Measurements from ENCODE around the gene GPR6. TPM values are rescaled to one million over a fixed set of nuclear protein-coding genes. Genes with fewer than 3 reads are reported as not detected.
A peak's percentile ranks its signal among the peaks of the same experiment; 100 is the strongest.

The GPR6 gene
- total RNA-seq (2012; rRNA removed) = not detected in 2 replicates

- H3K4me2 ChIP-seq (ENCODE audit: low read length) = peak within 1 kb of the TSS; percentile 28
- H3K27me3 ChIP-seq (ENCODE audit: control insufficient read depth, insufficient read depth, low read length) = peaks cover 52% of the 10 kb centered on the region
- no peaks in the 10 kb centered on the region for H3K4me1 ChIP-seq (ENCODE audit: control insufficient read depth, insufficient read depth, low read length)
- no peak within 1 kb of the TSS for H3K9ac ChIP-seq (ENCODE audit: low read depth, low read length)
- no peaks in the 10 kb centered on the region for H3K9me3 ChIP-seq (replicated peaks; ENCODE audit: low read length)
- H3K36me3 ChIP-seq (ENCODE audit: insufficient read depth, low read length) = no peaks in the 10 kb centered on the region
- H3K4me3 ChIP-seq (ENCODE audit: low read length) = no peak within 1 kb of the TSS
These were observed at the start of gene GPR6 for GRCh38 chr6:109978174-109979032. GPR6 (plus strand) TSS chr6:109978311; CDS start chr6:109979113, 802 bp downstream.

- Histone ChIP-seq H3K4me2 (ENCODE audit: low read length) (no peak overlapping the region), H3K9ac (ENCODE audit: low read depth, low read length) (no peak overlapping the region), H3K9me3 (replicated peaks; ENCODE audit: low read length) (no peaks in the 10 kb centered on the region), H3K4me3 (ENCODE audit: low read length) (no peak overlapping the region), H3K4me1 (ENCODE audit: control insufficient read depth, insufficient read depth, low read length) (no peaks in the 10 kb centered on the region), H3K27me3 (ENCODE audit: control insufficient read depth, insufficient read depth, low read length) (no peaks in the 10 kb centered on the region), H3K36me3 (ENCODE audit: insufficient read depth, low read length) (no peaks in the 10 kb centered on the region)
These were observed 43.8 kb upstream of the GPR6 start for GRCh38 chr6:109934293-109934692.

GRCh38 chr6:109939654-109940053 lies 38.5 kb upstream of the GPR6 start:
- Histone ChIP-seq H3K4me2 (ENCODE audit: low read length) (no peak overlapping the region), H3K9ac (ENCODE audit: low read depth, low read length) (no peak overlapping the region), H3K9me3 (replicated peaks; ENCODE audit: low read length) (no peaks in the 10 kb centered on the region), H3K36me3 (ENCODE audit: insufficient read depth, low read length) (no peaks in the 10 kb centered on the region), H3K4me1 (ENCODE audit: control insufficient read depth, insufficient read depth, low read length) (no peaks in the 10 kb centered on the region), H3K4me3 (ENCODE audit: low read length) (no peak overlapping the region), H3K27me3 (ENCODE audit: control insufficient read depth, insufficient read depth, low read length) (peaks cover 17% of the 10 kb centered on the region)

- no peaks in the 10 kb centered on the region for H3K9me3 ChIP-seq (replicated peaks; ENCODE audit: low read length)
- H3K4me2 ChIP-seq (ENCODE audit: low read length) = no peak overlapping the region
- no peak overlapping the region for H3K9ac ChIP-seq (ENCODE audit: low read depth, low read length)
These were observed 33.7 kb upstream of the GPR6 start for GRCh38 chr6:109944448-109944847.

GRCh38 chr6:109945091-109945490 lies 33.0 kb upstream of the GPR6 start:
- no peak overlapping the region for H3K4me2 ChIP-seq (ENCODE audit: low read length)

More at GRCh38 chr6:109944448-109944847, 33.7 kb upstream of the GPR6 start:
- peaks cover 20% of the 10 kb centered on the region for H3K27me3 ChIP-seq (ENCODE audit: control insufficient read depth, insufficient read depth, low read length)
- H3K4me3 ChIP-seq (ENCODE audit: low read length) = no peak overlapping the region
- no peaks in the 10 kb centered on the region for H3K4me1 ChIP-seq (ENCODE audit: control insufficient read depth, insufficient read depth, low read length)
- H3K36me3 ChIP-seq (ENCODE audit: insufficient read depth, low read length) = no peaks in the 10 kb centered on the region

GRCh38 chr6:109946979-109947378 lies 31.1 kb upstream of the GPR6 start:
- Histone ChIP-seq H3K4me2 (ENCODE audit: low read length) (no peak overlapping the region), H3K36me3 (ENCODE audit: insufficient read depth, low read length) (no peaks in the 10 kb centered on the region), H3K9me3 (replicated peaks; ENCODE audit: low read length) (no peaks in the 10 kb centered on the region), H3K4me3 (ENCODE audit: low read length) (no peak overlapping the region), H3K9ac (ENCODE audit: low read depth, low read length) (no peak overlapping the region), H3K27me3 (ENCODE audit: control insufficient read depth, insufficient read depth, low read length) (peaks cover 19% of the 10 kb centered on the region), H3K4me1 (ENCODE audit: control insufficient read depth, insufficient read depth, low read length) (no peaks in the 10 kb centered on the region)

More at GRCh38 chr6:109945091-109945490, 33.0 kb upstream of the GPR6 start:
- Histone ChIP-seq H3K4me3 (ENCODE audit: low read length) (no peak overlapping the region), H3K4me1 (ENCODE audit: control insufficient read depth, insufficient read depth, low read length) (no peaks in the 10 kb centered on the region), H3K27me3 (ENCODE audit: control insufficient read depth, insufficient read depth, low read length) (peaks cover 16% of the 10 kb centered on the region), H3K36me3 (ENCODE audit: insufficient read depth, low read length) (no peaks in the 10 kb centered on the region), H3K9ac (ENCODE audit: low read depth, low read length) (no peak overlapping the region), H3K9me3 (replicated peaks; ENCODE audit: low read length) (no peaks in the 10 kb centered on the region)

- no peak overlapping the region for H3K9ac ChIP-seq (ENCODE audit: low read depth, low read length)
- peaks cover 8% of the 10 kb centered on the region for H3K27me3 ChIP-seq (ENCODE audit: control insufficient read depth, insufficient read depth, low read length)
- H3K4me3 ChIP-seq (ENCODE audit: low read length) = no peak overlapping the region
- no peaks in the 10 kb centered on the region for H3K4me1 ChIP-seq (ENCODE audit: control insufficient read depth, insufficient read depth, low read length)
- H3K4me2 ChIP-seq (ENCODE audit: low read length) = no peak overlapping the region
- no peaks in the 10 kb centered on the region for H3K9me3 ChIP-seq (replicated peaks; ENCODE audit: low read length)
- no peaks in the 10 kb centered on the region for H3K36me3 ChIP-seq (ENCODE audit: insufficient read depth, low read length)
These were observed 28.6 kb upstream of the GPR6 start for GRCh38 chr6:109949281-109950065.

- Histone ChIP-seq H3K4me1 (ENCODE audit: control insufficient read depth, insufficient read depth, low read length) (no peaks in the 10 kb centered on the region), H3K4me3 (ENCODE audit: low read length) (no peak overlapping the region), H3K9ac (ENCODE audit: low read depth, low read length) (no peak overlapping the region), H3K36me3 (ENCODE audit: insufficient read depth, low read length) (no peaks in the 10 kb centered on the region), H3K4me2 (ENCODE audit: low read length) (no peak overlapping the region), H3K9me3 (replicated peaks; ENCODE audit: low read length) (no peaks in the 10 kb centered on the region), H3K27me3 (ENCODE audit: control insufficient read depth, insufficient read depth, low read length) (peaks cover 11% of the 10 kb centered on the region)
These were observed 22.6 kb upstream of the GPR6 start for GRCh38 chr6:109955491-109955890.

GRCh38 chr6:109958626-109959025 lies 19.5 kb upstream of the GPR6 start:
- no peaks in the 10 kb centered on the region for H3K36me3 ChIP-seq (ENCODE audit: insufficient read depth, low read length)
- no peaks in the 10 kb centered on the region for H3K9me3 ChIP-seq (replicated peaks; ENCODE audit: low read length)
- H3K4me1 ChIP-seq (ENCODE audit: control insufficient read depth, insufficient read depth, low read length) = no peaks in the 10 kb centered on the region
- H3K27me3 ChIP-seq (ENCODE audit: control insufficient read depth, insufficient read depth, low read length) = peaks cover 9% of the 10 kb centered on the region
- no peak overlapping the region for H3K9ac ChIP-seq (ENCODE audit: low read depth, low read length)
- no peak overlapping the region for H3K4me2 ChIP-seq (ENCODE audit: low read length)
- no peak overlapping the region for H3K4me3 ChIP-seq (ENCODE audit: low read length)

GRCh38 chr6:109961611-109962041 lies 16.5 kb upstream of the GPR6 start:
- H3K4me3 ChIP-seq (ENCODE audit: low read length) = no peak overlapping the region
- no peak overlapping the region for H3K4me2 ChIP-seq (ENCODE audit: low read length)
- no peaks in the 10 kb centered on the region for H3K9me3 ChIP-seq (replicated peaks; ENCODE audit: low read length)
- no peaks in the 10 kb centered on the region for H3K4me1 ChIP-seq (ENCODE audit: control insufficient read depth, insufficient read depth, low read length)
- peaks cover 8% of the 10 kb centered on the region for H3K27me3 ChIP-seq (ENCODE audit: control insufficient read depth, insufficient read depth, low read length)
- no peak overlapping the region for H3K9ac ChIP-seq (ENCODE audit: low read depth, low read length)
- no peaks in the 10 kb centered on the region for H3K36me3 ChIP-seq (ENCODE audit: insufficient read depth, low read length)

GRCh38 chr6:109962271-109962670 lies 15.8 kb upstream of the GPR6 start:
- no peak overlapping the region for H3K9ac ChIP-seq (ENCODE audit: low read depth, low read length)
- H3K27me3 ChIP-seq (ENCODE audit: control insufficient read depth, insufficient read depth, low read length) = peaks cover 9% of the 10 kb centered on the region
- H3K9me3 ChIP-seq (replicated peaks; ENCODE audit: low read length) = no peaks in the 10 kb centered on the region
- no peak overlapping the region for H3K4me3 ChIP-seq (ENCODE audit: low read length)
- H3K4me2 ChIP-seq (ENCODE audit: low read length) = no peak overlapping the region
- H3K36me3 ChIP-seq (ENCODE audit: insufficient read depth, low read length) = no peaks in the 10 kb centered on the region
- no peaks in the 10 kb centered on the region for H3K4me1 ChIP-seq (ENCODE audit: control insufficient read depth, insufficient read depth, low read length)
